Measurements from ENCODE around the gene PPIG. TPM values are rescaled to one million over a fixed set of nuclear protein-coding genes. Genes with fewer than 3 reads are reported as not detected.

Gene PPIG
- total and polyA plus RNA-seq, 9 of the 15 experiments (the other 6 are each of a cell fraction or from before 2014, with no cell fraction given), result 52.5 to 166 (median 124) TPM

DNA sequence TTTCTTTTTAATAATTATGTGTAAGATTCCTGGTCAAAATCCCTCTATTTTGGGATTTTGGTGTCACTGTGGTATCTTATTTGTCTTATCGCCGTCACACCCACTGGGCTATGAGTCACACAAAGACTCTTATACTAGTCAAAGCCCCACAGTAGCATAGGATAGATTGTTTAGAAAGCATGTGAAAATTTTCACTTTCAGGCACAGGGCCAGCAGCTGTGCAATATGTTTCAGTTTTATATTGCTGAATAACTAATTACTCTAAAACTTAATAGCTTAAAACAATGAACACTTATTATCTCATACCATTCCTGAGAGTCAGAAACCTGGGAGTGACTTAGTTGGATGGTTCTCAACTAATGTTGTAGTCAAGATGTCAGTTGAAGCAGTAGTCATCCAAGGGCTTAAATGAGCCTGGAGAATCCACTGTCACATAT is 86.1 kb downstream of the PPIG start (continued):
- TF ChIP-seq DPF2 (IDR thresholded peaks at IDR 0.05) (peak; percentile 98), PML (IDR thresholded peaks at IDR 0.05; ENCODE audit: low read length) (peak; percentile 40; the same call in 1 of the 2 replicates), KDM1A (IDR thresholded peaks at IDR 0.05) (peak in 1 of 2 experiments; percentile 43; a peak in 1 of 4 replicates), MEF2A (IDR thresholded peaks at IDR 0.05; ENCODE audit: control insufficient read depth, low read depth, low read length) (peak; percentile 92), NFIC (IDR thresholded peaks at IDR 0.05) (peak; percentile 84), JUNB (CRISPR knock-in tag; conservative IDR thresholded peaks at IDR 0.05) (0 out of 2 replicates have a peak, but pooled peaks have one; percentile 55), HDAC8 (tag; IDR thresholded peaks at IDR 0.05) (no peak), EP300 (IDR thresholded peaks at IDR 0.05; ENCODE audit: low read length) (peak; percentile 82; the same call in 1 of the 2 replicates), GTF2F1 (IDR thresholded peaks at IDR 0.05; ENCODE audit: low read depth, low read length) (no peak), EGR1 (conservative IDR thresholded peaks at IDR 0.05) (peak; percentile 87), ZNF24 (IDR thresholded peaks at IDR 0.05) (0 out of 2 replicates have a peak, but pooled peaks have one; percentile 10)
- TF ChIP-seq, protein P1, sequence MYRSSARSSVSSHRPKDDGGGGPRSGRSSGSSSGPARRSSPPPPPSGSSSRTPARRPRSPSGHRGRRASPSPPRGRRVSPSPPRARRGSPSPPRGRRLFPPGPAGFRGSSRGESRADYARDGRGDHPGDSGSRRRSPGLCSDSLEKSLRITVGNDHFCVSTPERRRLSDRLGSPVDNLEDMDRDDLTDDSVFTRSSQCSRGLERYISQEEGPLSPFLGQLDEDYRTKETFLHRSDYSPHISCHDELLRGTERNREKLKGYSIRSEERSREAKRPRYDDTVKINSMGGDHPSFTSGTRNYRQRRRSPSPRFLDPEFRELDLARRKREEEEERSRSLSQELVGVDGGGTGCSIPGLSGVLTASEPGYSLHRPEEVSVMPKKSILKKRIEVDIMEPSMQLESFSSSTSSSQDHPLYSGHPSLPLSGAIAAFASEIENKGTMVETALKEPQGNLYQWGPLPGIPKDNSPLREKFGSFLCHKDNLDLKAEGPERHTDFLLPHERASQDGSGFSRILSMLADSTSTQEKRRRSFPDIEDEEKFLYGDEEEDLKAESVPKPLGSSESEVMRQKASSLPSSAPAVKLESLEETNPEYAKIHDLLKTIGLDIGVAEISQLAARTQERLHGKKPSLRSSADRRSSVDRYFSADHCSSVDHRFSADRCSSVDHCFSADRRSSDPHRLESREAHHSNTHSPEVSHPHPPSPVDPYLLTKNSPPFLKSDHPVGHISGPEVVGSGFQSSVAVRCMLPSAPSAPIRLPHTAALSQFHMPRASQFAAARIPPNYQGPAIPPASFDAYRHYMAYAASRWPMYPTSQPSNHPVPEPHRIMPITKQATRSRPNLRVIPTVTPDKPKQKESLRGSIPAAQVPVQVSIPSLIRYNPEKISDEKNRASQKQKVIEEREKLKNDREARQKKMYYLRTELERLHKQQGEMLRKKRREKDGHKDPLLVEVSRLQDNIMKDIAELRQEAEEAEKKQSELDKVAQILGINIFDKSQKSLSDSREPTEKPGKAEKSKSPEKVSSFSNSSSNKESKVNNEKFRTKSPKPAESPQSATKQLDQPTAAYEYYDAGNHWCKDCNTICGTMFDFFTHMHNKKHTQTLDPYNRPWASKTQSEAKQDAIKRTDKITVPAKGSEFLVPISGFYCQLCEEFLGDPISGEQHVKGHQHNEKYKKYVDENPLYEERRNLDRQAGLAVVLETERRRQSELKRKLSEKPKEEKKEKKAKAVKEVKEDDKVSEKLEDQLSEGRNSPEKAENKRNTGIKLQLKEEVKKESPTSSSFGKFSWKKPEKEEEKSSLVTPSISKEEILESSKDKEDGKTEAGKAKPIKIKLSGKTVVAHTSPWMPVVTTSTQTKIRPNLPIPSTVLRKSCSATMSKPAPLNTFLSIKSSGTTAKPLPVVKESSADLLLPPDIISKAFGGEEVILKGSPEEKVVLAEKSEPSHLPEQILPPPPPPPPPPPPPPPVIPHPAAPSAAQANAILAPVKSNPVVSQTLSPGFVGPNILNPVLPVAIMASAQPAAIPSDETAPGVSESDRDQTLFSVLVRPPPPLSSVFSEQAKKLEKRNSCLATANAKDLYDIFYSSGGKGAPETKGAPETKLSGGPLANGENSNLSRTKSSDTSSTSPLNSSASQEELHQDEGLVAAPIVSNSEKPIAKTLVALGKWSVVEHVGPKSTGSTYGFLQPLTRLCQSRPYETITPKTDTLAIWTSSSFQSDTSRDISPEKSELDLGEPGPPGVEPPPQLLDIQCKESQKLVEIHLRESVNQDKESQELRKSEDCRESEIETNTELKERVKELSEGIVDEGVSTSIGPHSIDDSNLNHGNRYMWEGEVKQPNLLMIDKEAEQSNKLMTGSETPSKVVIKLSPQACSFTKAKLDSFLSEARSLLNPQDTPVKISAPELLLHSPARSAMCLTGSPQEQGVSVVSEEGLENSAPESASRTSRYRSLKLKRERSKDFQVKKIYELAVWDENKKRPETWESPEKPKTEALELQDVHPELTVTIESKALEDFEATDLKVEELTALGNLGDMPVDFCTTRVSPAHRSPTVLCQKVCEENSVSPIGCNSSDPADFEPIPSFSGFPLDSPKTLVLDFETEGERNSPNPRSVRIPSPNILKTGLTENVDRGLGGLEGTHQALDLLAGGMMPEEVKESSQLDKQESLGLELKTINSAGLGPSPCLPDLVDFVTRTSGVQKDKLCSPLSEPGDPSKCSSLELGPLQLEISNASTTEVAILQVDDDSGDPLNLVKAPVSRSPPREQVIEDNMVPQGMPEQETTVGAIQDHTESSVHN (IDR thresholded peaks at IDR 0.05; ENCODE audit: borderline replicate concordance in 1 of 2, low read depth in 1 of 2), result peak in 1 of 2 experiments; percentile 65; a peak in 1 of 4 replicates
- TF ChIP-seq, protein P2, sequence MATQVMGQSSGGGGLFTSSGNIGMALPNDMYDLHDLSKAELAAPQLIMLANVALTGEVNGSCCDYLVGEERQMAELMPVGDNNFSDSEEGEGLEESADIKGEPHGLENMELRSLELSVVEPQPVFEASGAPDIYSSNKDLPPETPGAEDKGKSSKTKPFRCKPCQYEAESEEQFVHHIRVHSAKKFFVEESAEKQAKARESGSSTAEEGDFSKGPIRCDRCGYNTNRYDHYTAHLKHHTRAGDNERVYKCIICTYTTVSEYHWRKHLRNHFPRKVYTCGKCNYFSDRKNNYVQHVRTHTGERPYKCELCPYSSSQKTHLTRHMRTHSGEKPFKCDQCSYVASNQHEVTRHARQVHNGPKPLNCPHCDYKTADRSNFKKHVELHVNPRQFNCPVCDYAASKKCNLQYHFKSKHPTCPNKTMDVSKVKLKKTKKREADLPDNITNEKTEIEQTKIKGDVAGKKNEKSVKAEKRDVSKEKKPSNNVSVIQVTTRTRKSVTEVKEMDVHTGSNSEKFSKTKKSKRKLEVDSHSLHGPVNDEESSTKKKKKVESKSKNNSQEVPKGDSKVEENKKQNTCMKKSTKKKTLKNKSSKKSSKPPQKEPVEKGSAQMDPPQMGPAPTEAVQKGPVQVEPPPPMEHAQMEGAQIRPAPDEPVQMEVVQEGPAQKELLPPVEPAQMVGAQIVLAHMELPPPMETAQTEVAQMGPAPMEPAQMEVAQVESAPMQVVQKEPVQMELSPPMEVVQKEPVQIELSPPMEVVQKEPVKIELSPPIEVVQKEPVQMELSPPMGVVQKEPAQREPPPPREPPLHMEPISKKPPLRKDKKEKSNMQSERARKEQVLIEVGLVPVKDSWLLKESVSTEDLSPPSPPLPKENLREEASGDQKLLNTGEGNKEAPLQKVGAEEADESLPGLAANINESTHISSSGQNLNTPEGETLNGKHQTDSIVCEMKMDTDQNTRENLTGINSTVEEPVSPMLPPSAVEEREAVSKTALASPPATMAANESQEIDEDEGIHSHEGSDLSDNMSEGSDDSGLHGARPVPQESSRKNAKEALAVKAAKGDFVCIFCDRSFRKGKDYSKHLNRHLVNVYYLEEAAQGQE (IDR thresholded peaks at IDR 0.05; ENCODE audit: borderline replicate concordance), result peak; percentile 15; the same call in 1 of the 2 replicates
- TF ChIP-seq, protein P2 (CRISPR knock-in tag; IDR thresholded peaks at IDR 0.05; ENCODE audit: low read depth), result no peak
